Measurements from ENCODE around the gene PEX19.

- TF ChIP-seq CTCF (IDR thresholded peaks at IDR 0.05) (no peak), POLR2A (IDR thresholded peaks at IDR 0.05) (no peak)
Observed at GRCh38 chr1:160264795-160265307, 20.1 kb downstream of the PEX19 start.

Measured in right lobe of liver (tissue), 4 donors.